ENCODE data around the gene BRD7.
A peak's percentile ranks its signal among the peaks of the same experiment; 100 is the strongest.

The BRD7 gene

DNA sequence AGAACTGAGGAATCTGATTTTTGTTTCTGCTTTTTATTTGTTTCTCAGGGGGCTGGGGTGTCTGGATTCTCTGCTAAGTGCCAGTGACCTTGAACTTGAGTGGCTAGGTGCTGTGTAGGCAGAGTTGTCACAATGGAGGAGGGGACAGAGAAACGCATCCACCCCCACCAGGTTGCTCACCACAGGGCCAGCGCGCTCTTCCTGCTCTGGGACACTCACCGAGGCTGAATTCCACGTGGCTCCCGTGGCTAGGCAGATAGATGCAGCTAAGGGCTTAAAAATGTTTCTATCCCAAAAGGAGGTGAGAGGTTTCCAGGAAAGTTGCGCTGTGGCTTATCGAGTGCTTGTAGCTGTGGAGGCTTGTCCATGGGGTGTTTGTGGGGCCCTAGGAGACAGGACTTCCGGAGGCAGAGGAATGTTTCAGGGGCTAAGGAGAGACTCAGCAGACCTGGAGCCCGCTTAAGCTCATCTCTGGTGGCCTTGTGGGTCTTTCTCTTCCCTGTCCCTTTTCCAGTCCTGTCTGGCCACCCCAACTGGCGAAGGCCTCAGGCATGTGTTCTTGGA is 65.7 kb downstream of the BRD7 start:
- DNase-seq (ENCODE audit: low spot score) = no peak

DNA sequence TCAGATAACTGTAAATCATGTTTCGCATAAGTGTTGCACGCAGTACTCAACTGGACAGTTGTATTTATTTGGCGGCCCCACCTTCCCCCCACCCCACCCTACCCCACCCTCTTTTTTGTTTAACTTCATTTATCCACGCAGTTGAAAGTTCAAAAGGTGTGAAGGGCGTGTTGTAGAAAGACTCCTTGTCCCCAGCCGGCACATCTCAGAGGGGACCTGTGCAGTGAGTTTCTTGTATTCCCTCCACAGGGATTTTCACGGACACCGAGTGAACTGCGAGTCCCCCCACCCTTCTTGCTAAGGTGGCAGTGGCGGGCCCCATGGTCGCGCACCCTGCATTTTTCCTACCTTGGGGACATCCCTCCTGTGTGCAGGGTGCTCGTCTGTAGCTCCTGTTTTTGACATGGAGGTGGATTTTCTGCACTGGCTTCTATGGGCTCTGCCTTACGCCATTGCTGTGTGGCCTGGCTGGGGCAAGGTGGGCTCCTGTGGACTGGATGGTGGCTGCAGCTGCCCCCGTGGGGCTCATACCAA is 66.2 kb downstream of the BRD7 start:
- DNase-seq (ENCODE audit: low spot score) = no peak

DNA sequence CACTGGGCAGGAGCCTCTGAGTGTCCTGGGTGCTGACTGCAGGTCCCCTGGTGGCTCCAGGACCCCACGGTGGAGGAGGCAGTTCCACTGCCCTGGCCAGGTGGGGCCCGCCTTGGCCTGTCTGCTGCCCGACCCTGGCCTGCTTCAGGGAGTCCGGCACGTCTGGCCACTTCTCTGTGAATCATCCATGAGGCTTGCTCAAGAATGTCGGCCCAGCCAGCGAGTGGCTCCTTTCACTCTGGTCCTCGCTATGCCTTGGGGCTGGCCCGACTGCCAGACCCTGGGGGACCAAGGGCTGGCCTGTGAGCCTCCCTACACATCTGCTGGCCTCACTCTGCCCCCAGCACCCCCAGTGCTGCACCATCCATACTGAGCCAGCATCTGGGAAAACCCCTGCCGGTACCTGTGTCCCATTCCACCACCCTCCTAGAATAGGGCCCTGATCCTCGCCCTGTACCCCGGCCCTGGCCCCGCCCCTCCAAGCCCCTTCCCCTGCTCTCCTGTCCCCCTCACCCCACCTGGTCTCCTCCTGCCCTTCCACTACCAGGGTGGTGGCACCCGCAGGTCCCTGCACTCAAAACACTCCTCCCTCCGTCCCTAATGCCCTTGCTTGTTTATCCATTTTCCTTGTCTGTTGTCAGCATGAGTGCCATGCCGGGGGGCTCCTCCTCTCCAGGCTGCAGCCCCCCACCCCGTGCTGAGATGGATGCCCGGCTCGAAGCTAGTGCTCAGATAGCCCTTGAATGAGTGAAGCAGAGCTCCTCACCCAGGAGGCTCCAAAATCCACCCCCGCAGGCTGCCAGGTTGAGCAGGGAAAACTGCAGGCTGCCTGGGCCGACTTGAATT is 66.9 kb downstream of the BRD7 start:
- peak; percentile 94 for DNase-seq (ENCODE audit: low spot score)

DNA sequence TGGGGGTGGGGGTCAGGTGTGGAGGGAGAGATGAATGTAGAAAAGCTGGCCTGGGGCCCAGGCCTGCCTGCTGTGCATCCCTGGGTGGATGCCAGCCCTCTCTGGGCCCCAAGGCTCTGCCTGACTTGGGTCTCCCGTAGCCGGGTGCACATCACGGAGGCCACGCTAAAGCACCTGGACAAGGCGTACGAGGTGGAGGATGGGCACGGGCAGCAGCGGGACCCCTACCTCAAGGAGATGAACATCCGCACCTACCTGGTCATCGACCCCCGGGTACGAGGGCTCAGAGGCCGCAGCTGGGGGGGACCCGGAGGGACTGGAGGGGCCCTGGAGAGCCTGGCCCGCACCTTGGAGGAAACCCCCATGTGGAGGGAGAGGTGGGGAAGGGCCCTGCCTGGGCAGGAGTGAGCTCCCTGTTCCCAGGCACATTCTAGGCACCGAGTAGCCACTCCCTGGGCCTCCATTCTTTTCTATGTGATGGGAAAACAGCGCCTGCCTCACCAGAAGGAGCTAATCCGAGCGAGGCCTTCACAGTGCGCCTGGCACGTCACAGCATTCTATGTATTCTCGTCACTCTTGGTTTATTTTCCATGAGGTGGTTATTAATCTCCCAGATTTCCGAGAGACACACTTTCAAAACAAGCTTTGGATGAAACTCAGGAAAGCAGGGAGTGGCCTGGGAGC is 67.7 kb downstream of the BRD7 start:
- peak; percentile 67 for DNase-seq (ENCODE audit: low spot score)

DNA sequence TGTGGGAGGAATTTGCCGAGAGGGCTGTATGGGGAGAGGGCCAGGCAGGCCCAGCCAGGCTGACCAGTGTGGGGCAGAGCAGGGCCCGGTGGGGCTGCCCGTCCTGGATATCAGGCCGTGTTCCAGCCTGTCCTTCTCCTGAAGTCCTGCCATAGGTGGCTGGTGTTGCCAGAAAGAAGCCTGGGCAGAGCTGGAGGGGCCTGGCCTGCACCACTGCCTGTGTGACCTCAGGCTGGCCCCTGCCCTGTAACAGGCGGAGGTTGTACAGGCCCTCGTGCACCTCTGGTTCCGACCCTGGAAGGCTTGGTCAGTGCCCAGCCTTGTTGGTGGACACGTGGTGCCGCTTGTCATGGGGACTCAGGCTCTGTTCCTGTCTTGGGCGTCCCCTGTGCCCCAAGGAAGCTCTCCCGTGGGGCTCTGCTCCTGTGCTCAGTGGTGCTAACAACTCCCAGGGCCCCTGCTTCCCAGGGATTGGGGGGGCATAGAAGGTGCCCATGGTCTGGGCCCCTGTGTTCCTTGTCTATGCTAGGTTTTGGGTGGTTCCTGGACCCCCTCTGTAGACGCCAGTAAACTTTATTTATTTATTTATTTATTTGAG is 69.2 kb downstream of the BRD7 start:
- no peak for DNase-seq (ENCODE audit: low spot score)

DNA sequence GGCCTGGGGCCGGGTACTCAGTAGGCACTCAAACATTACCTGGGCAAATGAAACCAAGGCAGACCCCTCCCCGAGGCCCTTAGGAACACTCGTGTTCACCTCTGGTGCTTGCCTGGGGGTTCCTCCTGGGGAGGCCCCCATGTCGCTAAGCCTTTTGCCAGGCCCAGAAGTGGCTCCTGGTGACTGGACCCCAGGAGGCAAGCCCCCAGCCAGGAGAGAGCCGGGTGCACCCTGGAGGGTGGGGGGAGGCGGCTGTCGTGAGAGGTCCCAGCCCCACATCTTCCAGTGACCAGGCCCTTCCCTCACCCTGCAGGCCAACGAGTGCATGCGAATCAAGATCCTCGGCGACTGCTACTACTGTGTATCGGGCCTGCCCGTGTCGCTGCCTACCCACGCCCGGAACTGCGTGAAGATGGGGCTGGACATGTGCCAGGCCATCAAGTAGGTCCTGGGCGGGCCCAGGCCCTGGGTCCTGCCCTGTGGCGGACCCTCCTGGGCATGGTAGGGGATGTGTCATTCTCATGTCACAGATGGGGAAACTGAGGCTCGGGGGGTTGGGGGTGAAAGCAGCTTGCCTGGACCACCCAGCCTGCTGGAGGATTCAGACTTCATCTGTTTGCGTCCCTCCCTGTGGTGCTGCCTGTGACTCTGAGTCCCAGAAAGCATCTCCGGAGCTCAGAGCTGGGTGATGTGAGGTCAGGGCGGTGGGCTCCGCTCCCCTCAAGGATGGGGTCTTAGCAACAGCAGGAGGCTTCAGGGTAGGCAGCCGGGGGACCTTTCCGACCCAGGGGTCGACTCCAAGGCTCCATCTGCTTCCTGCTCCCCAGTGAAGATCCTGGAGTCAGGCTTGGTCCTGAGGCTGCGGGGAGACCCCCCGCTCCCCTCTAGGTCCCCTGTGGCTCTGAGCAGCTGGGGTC is 69.9 kb downstream of the BRD7 start:
- no peak for DNase-seq (ENCODE audit: low spot score)

DNA sequence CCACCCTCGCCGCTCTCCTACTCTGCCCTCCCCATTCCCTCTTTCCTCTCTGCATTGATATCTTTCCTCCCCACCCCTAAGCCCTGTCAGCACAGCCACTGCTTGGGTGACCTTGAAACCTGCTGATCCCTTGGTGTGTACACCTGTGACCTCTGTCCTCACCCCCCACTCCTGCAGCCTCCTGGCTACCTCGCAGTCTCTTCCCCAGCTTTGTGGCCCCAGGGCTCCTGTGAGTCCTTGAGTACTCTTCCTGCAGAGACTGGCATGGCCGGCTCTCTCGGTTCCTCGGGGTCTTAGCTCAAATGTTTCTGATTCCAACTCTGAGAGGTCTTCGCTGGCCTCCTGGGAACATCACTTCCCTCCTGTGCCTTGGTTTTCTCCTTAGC is 70.7 kb downstream of the BRD7 start:
- no peak for DNase-seq (ENCODE audit: low spot score)

DNA sequence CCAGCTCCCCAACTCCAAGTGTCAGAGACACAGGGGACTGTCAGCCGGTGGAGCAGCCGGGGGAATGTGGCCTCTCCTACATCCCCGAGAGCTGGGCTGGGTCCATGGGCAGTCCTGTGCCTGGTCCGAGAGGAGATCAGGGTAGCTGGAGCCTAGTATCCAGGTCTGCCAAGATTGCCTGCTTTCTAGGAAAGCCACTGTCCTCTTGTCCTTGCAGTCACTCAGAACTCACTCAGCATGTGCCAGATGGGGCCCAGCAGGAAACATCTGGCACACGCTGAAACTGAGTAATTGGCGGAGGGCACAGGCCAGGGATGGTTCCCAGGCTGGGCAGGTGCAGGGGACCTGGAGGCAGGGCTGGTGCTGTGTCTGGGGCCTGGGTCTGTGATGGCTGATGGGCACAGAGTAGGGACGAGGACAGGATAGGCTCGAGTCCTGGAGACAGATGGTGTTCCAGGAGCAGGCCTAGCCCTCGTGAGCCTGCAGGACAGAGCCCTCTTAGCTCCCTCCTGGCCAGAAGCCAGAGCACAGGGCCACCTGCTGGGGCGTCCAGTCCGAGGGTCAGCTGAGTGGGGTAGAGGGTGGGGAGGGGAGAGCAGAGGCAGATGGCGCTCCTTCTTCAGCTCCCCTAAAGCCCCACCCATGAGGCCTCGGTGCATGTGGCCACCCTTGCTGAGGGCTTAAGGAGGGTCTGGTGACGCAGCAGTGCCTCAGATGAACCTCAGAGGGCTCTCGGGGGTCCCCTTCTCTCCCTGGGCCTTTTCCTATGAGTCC is 71.3 kb downstream of the BRD7 start:
- no peak for DNase-seq (ENCODE audit: low spot score)

DNA sequence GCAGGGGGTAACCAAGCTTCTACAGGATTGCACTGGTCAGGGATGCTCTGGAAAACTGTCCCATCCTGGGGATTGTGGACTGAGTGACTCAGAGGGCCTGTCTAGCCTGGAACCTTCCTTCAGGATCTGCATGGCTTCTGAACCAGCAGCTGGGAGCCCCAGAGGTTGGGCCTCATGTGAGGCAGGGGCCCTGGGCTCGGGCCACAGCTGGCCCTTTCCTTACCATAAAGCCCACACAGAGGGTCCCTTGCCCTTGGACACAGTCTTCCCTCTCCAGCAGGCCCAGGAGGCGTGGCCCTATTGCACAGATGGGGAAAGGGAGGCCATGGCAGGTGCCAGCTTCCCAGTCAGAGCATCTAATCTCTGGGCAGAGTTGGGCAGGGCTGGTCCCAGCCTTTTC is 72.0 kb downstream of the BRD7 start:
- DNase-seq (ENCODE audit: low spot score) = no peak

DNA sequence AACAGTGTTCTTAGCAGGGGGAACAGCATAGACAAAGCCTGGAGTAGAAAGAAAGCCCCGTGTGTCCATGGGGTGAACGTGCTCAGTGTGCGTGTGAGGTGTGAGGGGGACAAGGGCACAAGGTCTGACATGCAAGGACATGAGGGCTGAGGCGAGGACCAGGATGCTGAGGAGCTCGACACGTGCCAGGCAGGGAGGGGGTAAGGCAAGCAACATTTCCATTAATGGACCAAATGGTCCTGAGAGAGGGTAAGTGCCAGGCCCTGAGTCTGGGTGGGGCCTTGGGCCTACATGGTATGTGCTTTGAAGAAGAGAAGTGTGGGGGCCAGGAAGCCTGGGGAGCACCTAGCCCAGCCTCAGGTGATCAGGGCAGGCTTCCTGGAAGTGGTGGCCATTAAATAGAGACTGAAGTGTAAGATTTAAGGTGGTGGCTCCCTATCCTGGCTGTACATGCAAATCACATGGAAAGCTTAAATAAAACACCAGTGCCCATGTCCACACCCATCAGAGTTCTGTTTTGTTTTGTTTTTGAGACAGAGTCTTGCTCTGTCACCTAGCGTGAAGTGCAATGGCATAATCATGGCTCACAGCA is 73.2 kb downstream of the BRD7 start:
- DNase-seq (ENCODE audit: low spot score) = no peak

DNA sequence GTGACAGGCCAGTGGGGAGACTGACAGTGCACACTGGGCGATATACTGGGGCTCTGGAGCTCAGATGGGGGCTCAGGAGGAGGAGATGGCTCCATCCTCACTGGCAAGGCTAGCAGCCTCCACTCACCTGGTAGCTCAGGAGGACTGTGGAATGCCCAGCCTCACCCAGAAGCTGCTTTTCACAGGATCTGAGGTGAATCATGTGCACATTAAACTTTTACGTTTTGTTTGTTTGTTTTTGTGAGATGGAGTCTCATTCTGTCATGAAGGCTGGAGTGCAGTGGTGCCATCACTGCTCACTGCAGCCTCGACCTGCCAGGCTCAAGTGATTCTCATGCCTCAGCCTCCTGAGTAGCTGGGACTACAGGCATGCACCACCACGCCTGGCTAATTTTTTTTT is 73.8 kb downstream of the BRD7 start:
- DNase-seq (ENCODE audit: low spot score) = no peak

DNA sequence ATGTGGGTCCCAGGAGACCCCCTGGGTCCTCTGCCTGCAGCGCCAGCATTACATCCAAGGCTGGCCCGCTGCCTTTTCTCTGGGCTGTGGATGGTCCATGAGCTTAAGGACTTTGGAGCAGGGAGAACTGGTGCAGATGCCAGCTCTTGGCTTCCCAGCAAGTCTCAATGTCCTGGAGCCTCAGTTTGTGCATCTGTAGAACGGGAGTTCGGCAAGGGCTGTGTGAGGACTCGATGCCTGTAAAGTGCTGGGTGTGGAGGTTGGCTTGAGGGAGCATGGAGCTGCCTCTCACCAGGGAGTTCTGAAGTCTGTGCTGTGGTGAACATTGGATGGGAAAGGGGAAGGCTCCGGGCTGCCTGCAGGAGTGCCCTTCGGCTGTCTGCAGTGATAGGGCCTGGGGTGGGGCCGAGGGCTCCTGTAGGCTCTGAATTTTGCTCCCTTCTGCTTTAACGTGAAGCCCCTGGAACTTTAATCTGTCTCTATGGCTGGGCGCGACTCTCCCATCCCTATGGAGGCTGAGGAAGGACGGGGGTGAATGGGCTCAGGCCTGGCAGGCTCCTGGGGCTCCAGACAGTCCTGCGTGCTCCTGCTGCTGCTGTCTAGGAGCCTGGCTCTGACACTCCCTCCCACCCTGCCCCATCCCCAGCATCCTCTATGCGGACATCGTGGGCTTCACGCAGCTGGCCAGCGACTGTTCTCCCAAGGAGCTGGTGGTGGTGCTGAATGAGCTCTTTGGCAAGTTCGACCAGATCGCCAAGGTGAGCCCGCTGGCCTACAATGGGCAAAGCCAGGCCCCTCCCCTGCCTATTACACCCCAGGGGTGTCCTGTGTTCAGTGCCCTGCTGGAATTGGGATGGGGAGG is 74.6 kb downstream of the BRD7 start:
- DNase-seq (ENCODE audit: low spot score) = no peak

DNA sequence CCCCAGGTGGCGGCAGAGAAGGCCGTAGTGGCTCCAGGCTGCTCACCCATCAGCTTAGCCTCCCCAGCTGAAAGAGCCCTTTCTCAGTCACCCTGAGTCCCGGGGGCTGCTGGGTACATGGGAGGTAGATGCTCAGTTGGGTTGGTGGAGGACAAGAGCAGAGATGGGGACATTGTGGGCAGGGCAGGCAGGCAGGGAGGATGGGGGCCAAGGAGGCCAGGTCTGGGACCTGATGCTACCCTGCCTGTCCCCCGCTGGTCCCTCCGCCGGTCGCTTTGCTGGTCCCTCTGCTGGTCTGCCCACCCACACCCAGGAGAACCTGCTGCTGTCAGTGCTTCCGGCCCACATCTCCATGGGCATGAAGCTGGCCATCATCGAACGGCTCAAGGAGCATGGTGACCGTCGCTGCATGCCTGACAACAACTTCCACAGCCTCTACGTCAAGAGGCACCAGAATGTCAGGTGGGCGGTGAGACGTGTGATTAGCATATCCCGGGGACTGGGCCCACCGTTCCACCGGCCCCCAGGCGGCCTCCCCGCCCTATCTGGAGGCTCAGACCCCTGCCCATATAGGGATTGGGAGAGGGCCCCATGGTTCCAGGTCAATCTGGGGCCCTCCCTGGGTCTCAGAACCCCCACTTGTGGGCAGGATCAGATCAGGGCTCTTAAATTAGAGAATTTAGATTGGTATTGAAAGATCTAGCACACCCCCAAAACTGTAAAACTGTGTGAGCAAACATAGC is 75.6 kb downstream of the BRD7 start:
- no peak for DNase-seq (ENCODE audit: low spot score)

DNA sequence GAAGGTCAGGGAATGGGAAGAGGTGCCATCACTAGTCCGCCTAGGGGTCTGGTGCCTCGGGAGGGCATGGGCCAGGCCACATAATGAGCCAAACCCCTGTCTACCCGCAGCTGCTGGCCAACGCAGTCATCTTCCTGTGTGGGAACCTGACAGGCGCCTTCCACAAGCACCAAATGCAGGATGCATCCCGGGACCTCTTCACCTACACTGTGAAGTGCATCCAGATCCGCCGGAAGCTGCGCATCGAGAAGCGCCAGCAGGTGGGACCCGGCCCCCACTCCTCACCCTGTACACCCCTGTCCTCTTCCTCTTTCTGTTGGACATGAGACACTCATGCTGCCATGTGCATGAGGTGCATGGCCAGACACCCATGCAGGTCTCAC is 76.2 kb downstream of the BRD7 start:
- no peak for DNase-seq (ENCODE audit: low spot score)

DNA sequence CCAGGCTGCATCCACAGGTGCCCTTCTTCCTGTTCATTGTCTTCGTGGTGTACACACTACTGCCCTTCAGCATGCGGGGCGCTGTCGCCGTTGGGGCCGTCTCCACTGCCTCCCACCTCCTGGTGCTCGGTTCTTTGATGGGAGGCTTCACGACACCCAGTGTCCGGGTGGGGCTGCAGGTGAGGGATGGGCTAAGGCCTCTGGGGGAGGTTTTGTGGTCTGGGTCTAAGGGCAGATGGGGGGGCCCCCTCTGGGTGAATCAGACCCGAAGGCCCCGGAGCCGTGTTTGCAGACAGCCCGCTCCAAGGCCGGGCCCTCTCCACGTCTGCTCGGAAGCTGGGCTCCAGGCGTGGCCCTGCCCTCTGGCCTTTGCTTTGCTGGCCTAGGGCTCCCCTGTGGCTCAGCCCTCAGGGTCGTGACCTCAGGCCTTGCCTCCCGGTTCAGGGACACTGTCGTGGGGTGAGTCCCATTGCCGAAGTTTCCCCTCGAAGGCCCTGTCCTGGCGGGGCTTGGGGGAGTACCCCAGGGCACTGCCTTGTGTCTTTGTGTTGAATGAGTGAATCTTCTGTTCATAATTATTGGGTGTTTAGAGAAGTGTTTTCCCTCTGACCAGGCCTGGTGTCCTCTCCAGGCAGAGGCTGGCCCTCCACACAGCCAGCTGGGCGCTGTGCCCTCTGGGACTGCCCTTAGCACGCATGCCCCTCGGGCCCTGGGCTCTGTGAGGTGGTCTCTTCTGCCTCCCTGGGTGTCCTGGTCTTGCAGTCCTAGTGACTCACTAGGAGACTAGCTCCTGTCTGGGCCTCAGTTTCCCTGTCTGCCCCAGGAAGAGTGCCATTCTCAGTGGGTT is 76.8 kb downstream of the BRD7 start:
- no peak for DNase-seq (ENCODE audit: low spot score)

DNA sequence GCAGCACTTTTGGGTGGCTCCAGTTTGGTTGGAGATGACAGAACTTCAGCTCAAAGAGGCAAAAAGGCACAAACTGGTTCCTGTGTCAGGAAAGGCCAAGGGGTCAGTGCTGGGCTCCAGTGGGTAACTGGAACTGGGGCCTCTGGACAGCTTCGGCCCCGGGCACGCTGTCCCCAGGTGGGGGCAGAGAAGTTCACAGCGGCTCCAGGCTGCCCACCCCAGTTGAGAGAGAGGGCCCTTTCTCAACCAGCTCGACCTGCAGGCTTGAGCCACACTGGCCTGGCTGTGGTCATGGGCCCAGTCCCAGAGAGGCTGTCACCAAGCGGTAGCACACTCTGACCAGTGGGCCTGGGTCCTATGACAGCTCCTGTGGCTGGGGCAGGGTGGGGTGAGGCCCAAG is 77.9 kb downstream of the BRD7 start:
- no peak for DNase-seq (ENCODE audit: low spot score)

DNA sequence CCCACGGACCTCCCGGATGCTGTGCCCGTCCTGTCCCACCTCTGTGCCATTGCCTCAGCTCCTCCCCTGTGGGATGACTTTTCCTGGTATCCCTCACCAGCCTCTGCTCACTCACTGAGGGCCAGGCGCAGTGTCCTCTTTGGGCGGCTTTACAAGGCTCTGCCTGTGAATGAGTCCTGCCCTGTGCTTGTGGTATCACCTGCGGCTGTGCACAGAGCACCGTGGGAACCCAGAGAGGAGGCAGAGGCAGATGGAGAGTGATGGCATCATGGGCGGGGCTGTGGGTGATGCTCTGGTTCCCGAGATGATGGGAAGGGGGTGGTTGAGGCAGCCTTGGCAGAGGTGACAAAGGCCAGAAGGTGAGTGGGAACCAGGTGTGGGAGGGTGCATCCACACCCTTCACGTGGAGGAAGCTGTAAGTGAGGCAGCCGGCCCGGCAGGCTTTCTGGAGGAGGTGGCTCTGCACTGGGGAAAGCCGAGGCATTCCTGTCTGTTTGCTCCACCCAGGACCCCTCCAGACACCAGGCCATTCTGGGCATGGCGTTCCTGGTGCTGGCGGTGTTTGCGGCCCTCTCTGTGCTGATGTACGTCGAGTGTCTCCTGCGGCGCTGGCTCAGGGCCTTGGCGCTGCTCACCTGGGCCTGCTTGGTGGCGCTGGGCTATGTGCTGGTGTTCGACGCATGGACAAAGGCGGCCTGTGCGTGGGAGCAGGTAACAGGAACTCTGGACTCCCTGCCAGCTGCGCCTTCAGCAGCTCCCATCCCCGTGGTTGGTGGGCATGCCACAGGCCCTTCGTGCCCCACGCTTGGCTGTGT is 78.6 kb downstream of the BRD7 start:
- no peak for DNase-seq (ENCODE audit: low spot score)

All from AG20443 (cell line).